ENCODE measurements around the gene SNRPN. TPM values are rescaled to one million over a fixed set of nuclear protein-coding genes. Genes with fewer than 3 reads are reported as not detected.

SNRPN gene
- total RNA-seq, 1 experiment from 2014 or later = 14.3 TPM

GRCh38 chr15:24961967-24962366 is 7.2 kb downstream of the SNRPN start:
- H3K9me2 ChIP-seq (ENCODE audit: insufficient read depth) = no peaks in the 10 kb centered on the region
- no peak overlapping the region for H3K27ac ChIP-seq
- no peaks in the 10 kb centered on the region for H4K20me1 ChIP-seq (ENCODE audit: insufficient read depth)
- H3K4me1 ChIP-seq (replicated peaks; ENCODE audit: insufficient read depth) = no peaks in the 10 kb centered on the region
- H3K36me3 ChIP-seq (ENCODE audit: low read depth) = no peaks in the 10 kb centered on the region
- BruUV-seq (replicated peaks) = no TSS peak
- H3K79me2 ChIP-seq (ENCODE audit: low read depth) = no peaks in the 10 kb centered on the region
- H3K9me3 ChIP-seq (ENCODE audit: insufficient read depth, low read depth) = no peaks in the 10 kb centered on the region
- DNase-seq = no peak
- H3F3A ChIP-seq (ENCODE audit: insufficient read depth, low read depth) = no peaks in the 10 kb centered on the region
- ChIA-PET POLR2A (ENCODE audit: unreplicated experiment) (no interaction called here), CTCF (no interaction called here)
- TF ChIP-seq CTCF (conservative IDR thresholded peaks at IDR 0.05) = no peak
- no peak for TF ChIP-seq EZH2 (IDR thresholded peaks at IDR 0.05; ENCODE audit: low read depth)
- intact Hi-C loops (cut with micrococcal nuclease; ENCODE audit: unreplicated experiment) = no loop called here
- no peak overlapping the region for H3K4me3 ChIP-seq
- H3K27me3 ChIP-seq (ENCODE audit: insufficient read depth, low read depth) = no peaks in the 10 kb centered on the region
- no peak overlapping the region for H3K4me2 ChIP-seq
- no peak overlapping the region for H2AFZ ChIP-seq

- no peak overlapping the region for H3K27ac ChIP-seq
- H3K4me3 ChIP-seq = no peak overlapping the region
- no peaks in the 10 kb centered on the region for H3K9me2 ChIP-seq (ENCODE audit: insufficient read depth)
- no peaks in the 10 kb centered on the region for H3F3A ChIP-seq (ENCODE audit: insufficient read depth, low read depth)
- H3K27me3 ChIP-seq (ENCODE audit: insufficient read depth, low read depth) = no peaks in the 10 kb centered on the region
- no peak for TF ChIP-seq CTCF (conservative IDR thresholded peaks at IDR 0.05)
- TF ChIP-seq EZH2 (IDR thresholded peaks at IDR 0.05; ENCODE audit: low read depth) = no peak
- no peaks in the 10 kb centered on the region for H3K9me3 ChIP-seq (ENCODE audit: insufficient read depth, low read depth)
- DNase-seq = no peak
- no peaks in the 10 kb centered on the region for H3K79me2 ChIP-seq (ENCODE audit: low read depth)
- CTCF ChIA-PET = no interaction called here
- intact Hi-C loops (cut with micrococcal nuclease; ENCODE audit: unreplicated experiment) = no loop called here
- H2AFZ ChIP-seq = no peak overlapping the region
- no TSS peak for BruUV-seq (replicated peaks)
- no peaks in the 10 kb centered on the region for H4K20me1 ChIP-seq (ENCODE audit: insufficient read depth)
- no peaks in the 10 kb centered on the region for H3K4me1 ChIP-seq (replicated peaks; ENCODE audit: insufficient read depth)
- POLR2A ChIA-PET (ENCODE audit: unreplicated experiment) = interaction anchor here (0.7 kb wide), 1 partner anchor 1913 kb away, joined by 4 read pairs; no protein-coding TSS in a partner anchor
- no peak overlapping the region for H3K4me2 ChIP-seq
- H3K36me3 ChIP-seq (ENCODE audit: low read depth) = no peaks in the 10 kb centered on the region
Observed at GRCh38 chr15:24962880-24963279, 8.1 kb downstream of the SNRPN start.

GRCh38 chr15:24966364-24967103 is 11.7 kb downstream of the SNRPN start:
- CTCF ChIA-PET = no interaction called here
- Histone ChIP-seq H3K9me3 (ENCODE audit: insufficient read depth, low read depth) (no peaks in the 10 kb centered on the region), H3K4me1 (replicated peaks; ENCODE audit: insufficient read depth) (no peaks in the 10 kb centered on the region), H2AFZ (no peak overlapping the region), H4K20me1 (ENCODE audit: insufficient read depth) (no peaks in the 10 kb centered on the region), H3K27ac (no peak overlapping the region), H3K36me3 (ENCODE audit: low read depth) (no peaks in the 10 kb centered on the region), H3K9me2 (ENCODE audit: insufficient read depth) (no peaks in the 10 kb centered on the region), H3F3A (ENCODE audit: insufficient read depth, low read depth) (no peaks in the 10 kb centered on the region), H3K4me3 (no peak overlapping the region), H3K4me2 (no peak overlapping the region), H3K27me3 (ENCODE audit: insufficient read depth, low read depth) (no peaks in the 10 kb centered on the region), H3K79me2 (ENCODE audit: low read depth) (no peaks in the 10 kb centered on the region)
- no peak for TF ChIP-seq CTCF (conservative IDR thresholded peaks at IDR 0.05)
- no peak for TF ChIP-seq EZH2 (IDR thresholded peaks at IDR 0.05; ENCODE audit: low read depth)
- intact Hi-C loops (cut with micrococcal nuclease; ENCODE audit: unreplicated experiment) = no loop called here
- POLR2A ChIA-PET (ENCODE audit: unreplicated experiment) = no interaction called here
- no peak for DNase-seq
- no TSS peak for BruUV-seq (replicated peaks)

Data from PC-9 (cell line).